MV-4-11 (cell line): ENCODE data around the gene BCL11A.

ENCODE experiments used
- DNase-seq: peaks from one replicate; lab custom pipeline; 2025; lab: John Stamatoyannopoulos, UW

The BCL11A gene

DNA sequence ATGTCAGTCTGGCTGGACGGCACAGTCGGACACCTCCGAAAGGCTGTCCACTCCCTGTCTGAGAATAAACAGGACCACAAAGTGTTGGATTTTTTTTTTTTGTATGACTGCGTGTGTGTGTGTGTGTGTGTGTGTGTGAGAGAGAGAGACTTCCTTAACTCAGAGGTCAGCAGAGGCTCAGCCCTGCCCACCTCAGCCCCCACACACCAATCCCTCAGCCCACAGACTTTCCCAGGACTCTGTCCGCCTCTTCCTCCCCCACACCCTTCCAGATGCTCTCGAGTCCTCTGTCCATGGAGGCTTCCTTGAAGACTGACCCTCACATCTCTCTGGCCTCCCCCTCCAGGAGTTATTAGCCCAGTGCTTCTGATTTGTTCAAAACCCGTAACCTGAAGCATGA, 147.3 kb downstream of the BCL11A start:
- DNase-seq: no peak

DNA sequence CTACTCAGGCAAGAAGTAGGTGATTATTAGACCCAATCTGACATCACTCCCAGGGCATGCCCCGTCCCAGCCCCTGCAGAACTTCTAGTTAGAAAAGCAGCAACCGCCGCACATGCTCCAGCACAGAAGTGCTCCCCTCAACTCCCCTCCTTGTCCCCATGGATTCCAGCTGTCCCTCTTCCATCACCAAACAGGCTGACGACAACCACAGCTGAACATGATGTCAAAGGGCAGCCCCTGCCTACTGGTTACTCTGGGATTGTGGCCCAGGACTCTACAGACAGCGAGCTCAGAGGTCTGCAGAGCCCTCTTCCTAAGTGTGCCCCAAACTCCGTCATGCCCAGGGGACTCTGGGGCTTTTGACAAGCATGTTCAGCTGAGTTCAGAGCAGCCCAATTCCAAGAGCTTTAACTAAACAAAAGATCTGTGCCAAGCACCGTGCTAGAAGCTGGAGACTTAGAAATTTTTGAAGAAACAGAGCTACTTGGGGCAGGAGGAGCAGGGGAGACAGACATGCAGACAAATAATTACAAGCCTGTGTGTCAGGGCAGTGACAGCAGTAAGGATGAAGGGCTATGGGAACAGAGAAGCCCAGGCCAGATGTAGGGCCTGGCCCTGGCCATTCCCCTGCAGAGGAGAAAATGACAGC, 148.1 kb downstream of the BCL11A start:
- no peak for DNase-seq
